GM12865 (cell line): Measurements from ENCODE around the gene ERG.

Source experiments
- DNase-seq: peaks from one replicate; pipeline ENCODE4 v3.0.0; 2010; ENCODE audit warnings: low read depth
- H3K4me3 ChIP-seq: 2 replicates; pipeline ENCODE4 v1.5.1; 2011; ENCODE audit warnings: mild to moderate bottlenecking, low read depth, low read length, control low read depth
- TF ChIP-seq, protein P1 (sequence below): IDR thresholded peaks from 2 replicates; pipeline ENCODE4 v1.5.1; 2011; ENCODE audit warnings: low read length, control low read depth, low read depth, inconsistent platforms; ENCODE audit not compliant: insufficient read depth; ENCODE audit errors: missing control alignments

Gene ERG

DNA sequence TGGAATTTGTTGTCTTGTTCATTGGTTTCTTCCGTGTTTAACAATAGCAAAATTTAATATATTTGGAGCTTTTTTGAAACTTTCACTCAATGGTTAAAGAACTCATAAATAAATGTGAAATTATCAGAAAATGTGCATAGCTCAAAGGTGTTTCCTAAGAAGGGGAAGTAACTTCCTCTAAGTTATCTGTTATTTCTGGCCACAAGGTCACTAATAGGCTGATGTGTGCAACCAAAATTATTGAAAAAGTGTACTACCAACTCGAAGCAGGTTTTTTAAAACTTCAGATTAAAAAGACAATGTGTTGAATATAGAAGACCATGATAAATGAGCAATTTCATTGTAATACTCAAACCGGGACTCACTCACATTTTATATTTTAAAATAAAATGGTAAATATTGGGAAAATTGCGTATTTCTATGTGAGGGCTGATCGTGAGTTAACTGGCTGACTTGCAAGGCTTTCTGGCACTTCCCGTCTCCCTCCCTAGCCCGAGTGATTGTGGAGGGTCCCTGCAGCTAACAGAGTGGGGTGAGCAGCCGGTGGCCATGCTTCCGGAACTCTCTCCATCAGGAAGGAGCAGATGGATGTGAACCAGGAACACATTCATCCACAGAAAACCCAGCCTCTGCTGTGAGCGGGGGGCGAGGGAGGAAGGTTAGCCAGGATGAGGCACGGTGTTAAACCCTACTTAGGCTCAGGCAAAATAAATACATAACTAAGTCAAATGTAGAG, 96.9 kb downstream of the ERG start:
- TF ChIP-seq, protein P1, sequence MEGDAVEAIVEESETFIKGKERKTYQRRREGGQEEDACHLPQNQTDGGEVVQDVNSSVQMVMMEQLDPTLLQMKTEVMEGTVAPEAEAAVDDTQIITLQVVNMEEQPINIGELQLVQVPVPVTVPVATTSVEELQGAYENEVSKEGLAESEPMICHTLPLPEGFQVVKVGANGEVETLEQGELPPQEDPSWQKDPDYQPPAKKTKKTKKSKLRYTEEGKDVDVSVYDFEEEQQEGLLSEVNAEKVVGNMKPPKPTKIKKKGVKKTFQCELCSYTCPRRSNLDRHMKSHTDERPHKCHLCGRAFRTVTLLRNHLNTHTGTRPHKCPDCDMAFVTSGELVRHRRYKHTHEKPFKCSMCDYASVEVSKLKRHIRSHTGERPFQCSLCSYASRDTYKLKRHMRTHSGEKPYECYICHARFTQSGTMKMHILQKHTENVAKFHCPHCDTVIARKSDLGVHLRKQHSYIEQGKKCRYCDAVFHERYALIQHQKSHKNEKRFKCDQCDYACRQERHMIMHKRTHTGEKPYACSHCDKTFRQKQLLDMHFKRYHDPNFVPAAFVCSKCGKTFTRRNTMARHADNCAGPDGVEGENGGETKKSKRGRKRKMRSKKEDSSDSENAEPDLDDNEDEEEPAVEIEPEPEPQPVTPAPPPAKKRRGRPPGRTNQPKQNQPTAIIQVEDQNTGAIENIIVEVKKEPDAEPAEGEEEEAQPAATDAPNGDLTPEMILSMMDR = no peak
- no peak overlapping the region for H3K4me3 ChIP-seq
- no peak for DNase-seq

DNA sequence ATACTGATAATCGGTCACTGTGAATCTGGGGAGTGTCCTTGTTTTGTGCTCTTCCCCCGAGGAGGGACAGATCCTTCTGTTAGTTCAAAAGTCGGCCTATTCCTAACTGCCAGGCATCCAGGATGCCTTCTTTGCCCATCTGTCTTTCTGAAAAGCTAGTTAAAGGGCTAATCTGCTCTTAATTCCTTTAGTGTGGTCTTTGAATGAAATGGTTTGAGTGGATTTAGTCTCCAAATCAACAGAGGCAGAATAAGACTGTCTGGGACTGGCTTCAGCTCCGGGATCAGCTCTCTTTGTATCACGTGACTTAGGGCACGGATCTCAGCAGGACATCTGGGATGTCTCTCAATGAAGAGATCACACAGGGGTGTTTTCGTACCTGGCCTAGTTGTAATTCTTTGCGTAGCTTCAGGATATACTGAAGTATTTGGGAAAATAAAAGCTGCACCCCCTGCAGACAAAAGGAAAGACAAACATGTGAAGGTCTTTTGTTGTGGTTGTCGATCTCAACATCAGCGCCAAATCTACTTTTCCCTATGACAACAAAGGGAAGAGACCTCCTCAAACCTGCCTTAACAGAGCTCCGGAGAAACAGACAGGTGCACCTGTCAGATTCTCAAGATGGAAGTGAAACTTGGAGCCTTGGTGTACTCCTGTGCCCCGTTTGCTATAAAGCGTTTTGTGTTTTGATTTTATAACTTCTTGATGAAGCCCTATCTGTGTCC, 97.9 kb downstream of the ERG start:
- DNase-seq = no peak
- TF ChIP-seq, protein P1 = no peak

DNA sequence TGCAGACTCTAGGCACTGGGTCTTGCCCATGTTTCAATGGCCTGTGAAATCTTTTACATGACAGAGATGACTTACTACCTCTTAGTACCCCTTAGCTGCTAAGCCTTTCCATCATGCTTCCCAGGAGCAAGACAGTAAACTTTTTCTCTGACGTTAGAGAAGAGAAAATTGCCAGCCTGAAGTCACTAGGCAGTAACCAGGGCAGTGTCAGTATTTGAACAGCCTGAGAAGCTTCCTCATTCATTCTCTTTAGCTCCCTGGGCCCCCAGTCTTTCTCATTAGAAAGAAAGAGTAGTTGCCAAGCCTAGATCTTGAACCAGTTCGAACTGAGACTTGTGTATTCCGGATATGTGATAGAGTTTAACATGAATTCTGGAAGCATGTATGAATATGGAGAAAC, 99.2 kb downstream of the ERG start:
- TF ChIP-seq, protein P1 = no peak
- no peak overlapping the region for H3K4me3 ChIP-seq
- no peak for DNase-seq

More for the DNA sequence above, 97.9 kb downstream of the ERG start:
- no peak overlapping the region for H3K4me3 ChIP-seq

DNA sequence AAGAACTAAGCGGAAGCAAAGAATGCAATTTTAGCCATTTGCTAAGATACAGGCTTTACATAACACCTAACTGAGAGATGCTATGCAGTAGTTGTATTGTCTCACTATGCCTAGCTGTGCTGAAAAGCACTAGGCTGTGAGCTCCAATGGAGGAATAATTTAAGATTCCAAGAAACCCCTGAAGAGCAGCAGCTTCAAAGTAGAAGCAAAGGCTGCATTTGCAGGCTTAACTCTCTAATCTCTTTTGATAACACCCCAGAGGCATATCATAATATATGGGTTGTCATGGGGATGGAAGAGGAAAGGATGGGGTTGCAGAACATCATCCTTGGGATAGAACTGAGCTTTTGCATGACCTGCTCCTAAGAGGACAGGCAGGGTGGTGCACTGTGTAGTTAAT, 102.0 kb downstream of the ERG start:
- H3K4me3 ChIP-seq = no peak overlapping the region
- TF ChIP-seq, protein P1 = no peak
- DNase-seq = no peak

DNA sequence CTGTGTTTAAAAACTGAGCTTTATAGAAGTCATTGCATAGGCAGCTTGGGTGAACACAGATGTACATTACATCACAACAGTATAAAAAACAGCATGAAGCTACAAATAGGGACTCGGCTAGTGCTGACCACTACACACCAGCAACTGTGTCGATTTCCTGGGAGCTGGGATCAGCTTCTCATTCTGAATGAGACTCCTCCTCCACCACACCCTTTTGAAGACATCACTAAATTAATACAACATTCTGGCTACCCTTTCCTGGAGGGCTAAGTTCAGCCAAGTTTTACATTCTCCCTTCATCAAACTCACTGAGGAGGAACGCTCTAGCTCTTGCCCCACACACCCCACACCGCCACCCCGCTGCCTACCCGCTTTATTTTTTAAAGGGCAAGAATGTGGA, 102.7 kb downstream of the ERG start:
- no peak overlapping the region for H3K4me3 ChIP-seq
- DNase-seq = no peak
- TF ChIP-seq, protein P1 = no peak

DNA sequence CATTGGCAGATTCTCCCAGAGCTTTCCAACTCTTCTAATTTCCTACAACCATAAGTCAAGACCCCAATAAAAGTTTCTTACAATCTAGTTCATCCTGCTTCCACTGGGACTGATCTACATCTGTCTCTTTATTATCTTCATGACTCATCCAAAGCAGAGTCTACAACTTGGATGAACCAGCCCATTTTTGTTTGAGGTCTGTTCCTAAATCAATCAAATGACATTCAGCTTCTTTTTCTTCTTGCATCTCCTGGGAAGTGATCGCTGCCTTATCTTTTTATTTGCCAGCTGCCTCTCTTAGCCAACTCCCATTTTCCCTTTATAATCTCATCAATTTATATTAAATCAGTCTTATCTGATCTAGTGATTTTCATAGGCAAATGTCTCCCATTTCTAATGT, 105.6 kb downstream of the ERG start:
- H3K4me3 ChIP-seq = no peak overlapping the region

More for the DNA sequence above, 105.6 kb downstream of the ERG start:
- DNase-seq = no peak
- TF ChIP-seq, protein P1 = no peak
